MM.1S (cell line): Measurements from ENCODE around the gene IPCEF1.

ENCODE experiments used
- EZH2 ChIP-seq: fragments of 300-600 bp; sonication (generic); optimal IDR thresholded peaks from 2 replicates; pipeline ENCODE3; 2017; ENCODE audit warnings: low read depth, mild to moderate bottlenecking, antibody characterized with exemption, low read length, mixed read lengths
- EZH2phosphoT487 ChIP-seq: fragments of 300-600 bp; sonication (generic); IDR thresholded peaks from 2 replicates; pipeline ENCODE4 v1.6.1; 2018; ENCODE audit warnings: antibody characterized with exemption, low read length
- TF ChIP-seq, protein P1 (sequence below): fragments of 300-600 bp; sonication (generic); IDR thresholded peaks from 2 replicates; pipeline ENCODE4 v1.5.1; 2016; ENCODE audit warnings: antibody characterized with exemption, low read length, mixed read lengths

DNA sequence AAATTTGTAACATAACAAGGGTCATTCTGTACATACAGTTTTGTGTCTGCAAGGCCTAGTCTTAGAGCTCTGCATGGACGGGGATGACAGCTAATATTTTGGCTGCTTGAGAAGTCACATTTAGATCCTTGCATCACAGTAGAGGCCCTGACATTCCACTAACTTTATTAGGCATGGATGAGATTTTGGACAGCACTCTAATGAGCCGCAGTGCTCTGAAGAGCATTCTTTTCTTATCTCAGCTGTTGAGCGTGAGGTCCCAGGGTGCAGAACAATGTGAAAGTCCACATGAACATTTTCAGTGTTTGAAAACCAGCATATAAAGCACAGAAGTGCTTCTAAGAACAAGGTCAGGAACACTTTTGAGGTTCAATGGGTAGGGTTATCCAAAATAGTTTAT lies 58.9 kb downstream of the IPCEF1 start:
- TF ChIP-seq, protein P1, sequence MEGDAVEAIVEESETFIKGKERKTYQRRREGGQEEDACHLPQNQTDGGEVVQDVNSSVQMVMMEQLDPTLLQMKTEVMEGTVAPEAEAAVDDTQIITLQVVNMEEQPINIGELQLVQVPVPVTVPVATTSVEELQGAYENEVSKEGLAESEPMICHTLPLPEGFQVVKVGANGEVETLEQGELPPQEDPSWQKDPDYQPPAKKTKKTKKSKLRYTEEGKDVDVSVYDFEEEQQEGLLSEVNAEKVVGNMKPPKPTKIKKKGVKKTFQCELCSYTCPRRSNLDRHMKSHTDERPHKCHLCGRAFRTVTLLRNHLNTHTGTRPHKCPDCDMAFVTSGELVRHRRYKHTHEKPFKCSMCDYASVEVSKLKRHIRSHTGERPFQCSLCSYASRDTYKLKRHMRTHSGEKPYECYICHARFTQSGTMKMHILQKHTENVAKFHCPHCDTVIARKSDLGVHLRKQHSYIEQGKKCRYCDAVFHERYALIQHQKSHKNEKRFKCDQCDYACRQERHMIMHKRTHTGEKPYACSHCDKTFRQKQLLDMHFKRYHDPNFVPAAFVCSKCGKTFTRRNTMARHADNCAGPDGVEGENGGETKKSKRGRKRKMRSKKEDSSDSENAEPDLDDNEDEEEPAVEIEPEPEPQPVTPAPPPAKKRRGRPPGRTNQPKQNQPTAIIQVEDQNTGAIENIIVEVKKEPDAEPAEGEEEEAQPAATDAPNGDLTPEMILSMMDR = no peak
- no peak for TF ChIP-seq EZH2phosphoT487
- TF ChIP-seq EZH2 = no peak
